Activated CD8-positive, alpha-beta T cell treated with anti-CD3 and anti-CD28 coated beads, Interleukin-2, amount 10 ng/mL, durations not matched to agents 7 days and 5 days (primary cell): ENCODE results near the gene SAMD4B. TPM values are rescaled to one million over a fixed set of nuclear protein-coding genes. Genes with fewer than 3 reads are reported as not detected.

Experiments used
- ATAC-seq: fragments of 150-1000 bp; cut with Tn5 transposase; one replicate; pipeline ENCODE4 v1.10.0; 2021; ENCODE audit warnings: moderate library complexity
- CTCF ChIA-PET: fragments of 350-600 bp; sonication (Branson Sonifier 250); formaldehyde crosslinking; loops from one replicate; lab custom pipeline; 2021; ENCODE audit warnings: antibody characterized with exemption; lab: Charles Lee
- POLR2A ChIA-PET: fragments of 350-600 bp; sonication (Branson Sonifier 250); formaldehyde crosslinking; loops from one replicate; lab custom pipeline; 2021; ENCODE audit warnings: antibody characterized with exemption; lab: Charles Lee
- DNase-seq: peaks from one replicate; pipeline ENCODE4 v3.0.0-alpha.2; 2020
- H3K27ac Mint-ChIP-seq: one replicate; pipeline ENCODE4 v1.8.0; 2021; ENCODE audit warnings: mild to moderate bottlenecking, mixed read lengths
- H3K27me3 Mint-ChIP-seq: one replicate; pipeline ENCODE4 v1.8.0; 2021; ENCODE audit warnings: low read depth, mixed read lengths
- H3K36me3 Mint-ChIP-seq: one replicate; pipeline ENCODE4 v1.8.0; 2021; ENCODE audit warnings: low read depth, mixed read lengths
- H3K4me1 Mint-ChIP-seq: one replicate; pipeline ENCODE4 v1.8.0; 2021; ENCODE audit warnings: low read depth, mixed read lengths
- H3K4me3 Mint-ChIP-seq: one replicate; pipeline ENCODE4 v1.8.0; 2021; ENCODE audit warnings: mild to moderate bottlenecking, mixed read lengths
- H3K9me3 Mint-ChIP-seq: one replicate; pipeline ENCODE4 v1.8.0; 2022; ENCODE audit warnings: mixed read lengths; ENCODE audit not compliant: insufficient read depth
- total RNA-seq, 2 experiments: library from RNA; stranded (reverse); gene quantifications; one replicate each; pipeline ENCODE4 v1.2.3, GENCODE V29; 2021

SAMD4B gene
- total RNA-seq, 2 experiments from 2014 or later = 43.7 to 44.5 TPM

DNA sequence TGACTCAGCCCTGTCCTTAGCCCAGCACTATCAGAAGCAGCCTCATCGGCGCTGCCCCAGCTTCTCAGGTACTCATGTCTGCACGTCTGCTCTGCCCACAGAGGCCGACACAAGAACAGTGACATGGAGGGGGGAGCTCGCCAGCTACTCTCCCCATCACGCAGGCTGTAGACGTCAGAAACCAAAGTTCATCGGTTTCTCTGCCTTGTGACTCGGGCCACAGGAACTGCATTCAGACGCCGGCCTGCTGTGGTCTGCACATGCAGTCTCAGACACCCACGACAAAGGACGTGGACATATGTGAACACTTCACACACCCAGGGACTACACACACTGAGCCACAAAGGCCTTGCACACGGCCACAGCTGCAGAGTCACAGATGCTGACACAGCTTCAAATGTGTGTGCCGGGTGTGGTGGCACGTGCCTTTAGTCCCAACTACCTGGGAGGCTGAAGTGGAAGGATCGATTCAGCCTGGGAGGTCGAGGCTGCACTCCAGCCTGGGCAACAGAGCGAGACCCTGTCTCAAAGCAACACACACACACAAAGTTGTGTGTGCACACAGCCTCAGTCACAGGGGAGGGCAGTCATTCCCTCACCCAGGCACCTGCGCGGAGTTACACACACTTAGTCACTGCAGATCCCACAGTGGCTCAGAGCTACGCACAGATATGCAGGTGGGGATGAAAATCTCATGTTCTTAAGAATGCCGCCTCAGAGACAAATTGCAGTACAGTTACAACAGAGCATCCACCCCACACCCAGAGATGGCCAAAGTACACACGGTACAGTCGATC is 59.5 kb downstream of the SAMD4B start:
- no peaks in the 10 kb centered on the region for H3K9me3 Mint-ChIP-seq
- H3K4me3 Mint-ChIP-seq = peak overlapping the region; percentile 75
- peak overlapping the region; percentile 90 for H3K27ac Mint-ChIP-seq

GRCh38 chr19:39402346-39403300 is 60.4 kb downstream of the SAMD4B start:
- peaks cover 82% of the 10 kb centered on the region for H3K4me1 Mint-ChIP-seq
- ATAC-seq = peak; percentile 4
- H3K4me3 Mint-ChIP-seq = peak overlapping the region; percentile 75
- peak; percentile 91 for DNase-seq
- ChIA-PET CTCF (interaction anchor here (1.5 to 3.9 kb wide), 3 partner anchors 9 to 350 kb away, joined by 3 to 64 read pairs (median 8); partner anchors contain the start of genes MED29, PAF1 and PLEKHG2), POLR2A (interaction anchor here (0.9 to 6.4 kb wide), 10 partner anchors 9 to 105 kb away, joined by 3 to 93 read pairs (median 11); partner anchors contain the start of genes GMFG, MED29, PAF1 and PLEKHG2)
- H3K27ac Mint-ChIP-seq = peak overlapping the region; percentile 90
- peaks cover 18% of the 10 kb centered on the region for H3K36me3 Mint-ChIP-seq
- no peaks in the 10 kb centered on the region for H3K27me3 Mint-ChIP-seq
- H3K9me3 Mint-ChIP-seq = no peaks in the 10 kb centered on the region

More for the DNA sequence above, 59.5 kb downstream of the SAMD4B start:
- POLR2A ChIA-PET = interaction anchor here (1.0 to 6.4 kb wide), 7 partner anchors 10 to 104 kb away, joined by 3 to 93 read pairs (median 11); partner anchors contain the start of genes GMFG, MED29, PAF1 and PLEKHG2
- DNase-seq = peak; percentile 89
- peak; percentile 57 for ATAC-seq
- Mint-ChIP-seq H3K36me3 (peaks cover 12% of the 10 kb centered on the region), H3K27me3 (no peaks in the 10 kb centered on the region), H3K4me1 (peaks cover 90% of the 10 kb centered on the region)
- CTCF ChIA-PET = interaction anchor here (0.7 to 3.9 kb wide), 7 partner anchors 10 to 349 kb away, joined by 3 to 64 read pairs (median 3); partner anchors contain the start of genes MED29, PAF1, PLEKHG2 and RPS16

- ATAC-seq (peak; percentile 28), DNase-seq (peak; percentile 93)
- H3K36me3 Mint-ChIP-seq = peaks cover 28% of the 10 kb centered on the region
- ChIA-PET CTCF (interaction anchor here (1.2 to 3.9 kb wide), 2 partner anchors 8 kb away, joined by 6 to 64 read pairs; partner anchors contain the start of gene PLEKHG2), POLR2A (interaction anchor here (0.6 to 4.0 kb wide), 9 partner anchors 8 to 106 kb away, joined by 3 to 32 read pairs (median 4); partner anchors contain the start of genes GMFG, MED29, PAF1 and PLEKHG2)
- H3K4me1 Mint-ChIP-seq = peaks cover 72% of the 10 kb centered on the region
- peak overlapping the region; percentile 75 for H3K4me3 Mint-ChIP-seq
- H3K27ac Mint-ChIP-seq = peak overlapping the region; percentile 90
- no peaks in the 10 kb centered on the region for H3K9me3 Mint-ChIP-seq
- H3K27me3 Mint-ChIP-seq = no peaks in the 10 kb centered on the region
Measured at GRCh38 chr19:39403331-39404312, 61.4 kb downstream of the SAMD4B start.

DNA sequence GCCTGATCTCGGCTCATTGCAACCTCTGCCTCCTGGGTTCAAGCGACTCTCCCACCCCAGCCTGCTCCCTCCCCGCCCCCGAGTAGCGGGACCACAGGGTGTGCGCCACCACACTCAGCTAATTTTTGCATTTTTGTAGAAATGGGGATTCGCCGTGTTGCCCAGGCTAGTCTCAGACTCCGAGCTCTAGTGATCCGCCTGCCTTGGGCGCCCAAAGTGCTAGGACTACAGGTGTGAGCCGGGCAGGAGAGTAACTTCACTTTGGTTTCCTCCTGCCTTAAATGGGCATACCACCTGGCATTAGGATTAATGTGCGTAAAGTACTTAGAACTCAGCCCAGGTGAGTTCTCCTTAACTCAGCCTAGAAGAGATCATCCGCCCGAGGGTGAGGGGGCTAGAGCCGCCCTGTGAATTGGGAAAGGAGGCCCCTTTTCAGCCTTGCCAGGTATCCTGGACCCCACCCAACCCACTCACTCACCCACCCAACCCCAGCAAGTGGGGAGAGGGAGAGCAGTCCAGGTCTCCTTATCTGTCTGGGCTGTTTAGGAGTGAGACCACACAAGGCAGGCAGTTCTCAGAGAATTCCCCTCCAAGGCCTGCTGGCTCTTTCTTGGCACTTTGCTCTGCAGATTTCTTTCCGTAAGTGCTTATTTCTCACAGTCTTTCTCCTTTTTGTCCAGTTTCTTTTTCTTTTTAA is 63.2 kb downstream of the SAMD4B start:
- CTCF ChIA-PET = interaction anchor here (4.6 kb wide), 1 partner anchor 8 kb away, joined by 50 read pairs; no protein-coding TSS in a partner anchor
- Mint-ChIP-seq H3K9me3 (no peaks in the 10 kb centered on the region), H3K27me3 (no peaks in the 10 kb centered on the region), H3K27ac (no peak overlapping the region), H3K4me3 (peak overlapping the region; percentile 25), H3K4me1 (peaks cover 59% of the 10 kb centered on the region), H3K36me3 (peaks cover 25% of the 10 kb centered on the region)
- POLR2A ChIA-PET = interaction anchor here (0.5 to 4.0 kb wide), 3 partner anchors 29 to 541 kb away, joined by 3 to 32 read pairs (median 3); partner anchors contain the start of genes RPS16 and SAMD4B
- no peak for DNase-seq
- ATAC-seq = no peak

DNA sequence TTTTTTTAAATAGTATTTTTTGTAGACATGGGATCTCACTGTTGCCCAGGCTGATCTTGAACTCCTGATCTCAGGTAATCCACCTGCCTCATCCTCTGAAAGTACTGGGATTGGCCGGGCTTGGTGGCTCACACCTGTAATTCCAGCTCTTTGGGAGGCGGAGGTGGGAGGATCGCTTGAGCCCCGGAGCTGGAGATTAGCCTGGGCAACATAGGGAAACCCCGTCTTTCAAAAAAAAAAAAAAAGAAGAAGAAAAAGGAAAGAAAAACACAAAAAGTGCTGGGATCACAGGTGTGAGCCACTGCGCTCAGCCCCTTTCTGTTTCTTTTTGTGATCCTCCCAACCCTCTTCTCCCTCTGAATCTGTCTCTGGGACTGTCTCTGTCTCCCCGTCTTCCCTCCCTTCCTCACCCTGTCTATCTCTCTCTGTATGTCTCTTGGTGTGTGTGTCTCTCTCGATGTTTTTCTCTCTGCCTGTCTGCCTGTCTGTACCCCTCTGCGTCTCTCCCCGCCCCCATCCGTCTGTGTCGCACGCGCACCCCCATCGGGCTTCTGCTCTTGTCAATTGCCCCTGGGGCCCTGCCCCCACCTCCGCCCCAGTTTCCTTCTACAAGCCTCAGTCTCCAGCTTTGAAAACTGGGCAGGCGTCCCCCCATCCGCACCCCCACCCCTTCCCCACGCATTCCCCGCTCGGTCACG is 63.9 kb downstream of the SAMD4B start:
- Mint-ChIP-seq H3K27me3 (no peaks in the 10 kb centered on the region), H3K4me1 (peaks cover 60% of the 10 kb centered on the region), H3K27ac (peak overlapping the region; percentile 84), H3K36me3 (peaks cover 30% of the 10 kb centered on the region), H3K4me3 (peak overlapping the region; percentile 74), H3K9me3 (no peaks in the 10 kb centered on the region)
- DNase-seq (peak; percentile 92), ATAC-seq (peak; percentile 4)
- CTCF ChIA-PET = interaction anchor here (0.5 to 4.6 kb wide), 4 partner anchors 9 to 145 kb away, joined by 3 to 50 read pairs (median 4); partner anchors contain the start of genes MED29 and PAF1
- POLR2A ChIA-PET = interaction anchor here (1.1 to 4.1 kb wide), 7 partner anchors 8 to 133 kb away, joined by 3 to 100 read pairs (median 6); partner anchors contain the start of genes EID2, GMFG, MED29 and PAF1

DNA sequence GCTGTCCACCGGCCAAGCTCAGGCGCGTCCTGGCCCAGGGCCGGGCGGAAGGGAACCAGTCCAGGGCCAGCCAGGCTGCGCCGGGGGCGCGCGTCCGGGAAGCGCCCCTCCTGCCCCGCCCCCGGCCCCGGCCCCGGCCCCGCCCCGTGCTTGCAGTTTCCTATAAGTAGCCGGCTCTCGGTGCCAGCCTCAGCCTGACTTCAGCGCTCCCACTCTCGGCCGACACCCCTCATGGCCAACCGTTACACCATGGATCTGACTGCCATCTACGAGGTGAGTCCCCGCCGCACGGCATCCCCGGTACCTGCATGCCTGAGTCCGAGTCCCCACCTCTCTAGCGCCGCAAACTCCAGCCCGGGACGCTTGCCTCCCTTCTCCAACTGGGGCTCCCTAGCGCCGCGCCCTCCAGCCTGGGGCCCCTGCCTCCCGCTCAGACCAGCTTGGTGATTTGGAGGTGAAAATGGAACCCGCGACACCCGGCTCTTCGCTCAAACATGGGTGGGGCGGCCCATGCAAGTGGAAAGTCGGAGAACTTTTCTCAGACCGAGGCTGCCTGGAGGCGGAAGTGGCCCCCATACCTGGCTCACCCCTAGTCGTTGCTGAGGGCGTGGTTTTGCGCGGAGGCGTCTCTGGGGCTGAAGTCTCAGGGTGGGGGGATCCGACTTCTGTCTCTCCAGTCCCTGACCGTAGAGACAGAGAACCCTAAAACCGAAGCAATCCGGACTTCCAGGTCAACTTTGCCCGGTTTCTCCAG is 64.6 kb downstream of the SAMD4B start, which contains the start of gene ZFP36:
Gene ZFP36, plus strand, starts transcription at position 192 of the 754 bp plus-strand sequence. Its CDS starts 58 bp downstream, at position 250.
- Mint-ChIP-seq H3K36me3 (peaks cover 36% of the 10 kb centered on the region), H3K4me3 (peak within 1 kb of the TSS; percentile 97), H3K27ac (peak within 1 kb of the TSS; percentile 99), H3K9me3 (no peaks in the 10 kb centered on the region), H3K4me1 (peaks cover 60% of the 10 kb centered on the region), H3K27me3 (no peaks in the 10 kb centered on the region)
- peak; percentile 90 for DNase-seq
- POLR2A ChIA-PET = interaction anchor here (1.1 to 4.1 kb wide), 9 partner anchors 8 to 132 kb away, joined by 3 to 100 read pairs (median 6); partner anchors contain the start of genes EID2, GMFG, MED29 and PAF1
- CTCF ChIA-PET = interaction anchor here (0.8 to 4.6 kb wide), 4 partner anchors 9 to 29 kb away, joined by 3 to 50 read pairs (median 4); partner anchors contain the start of genes MED29, PAF1 and RPS16
- peak; percentile 41 for ATAC-seq

- H3K36me3 Mint-ChIP-seq = peaks cover 39% of the 10 kb centered on the region
- ATAC-seq = no peak
- H3K27me3 Mint-ChIP-seq = no peaks in the 10 kb centered on the region
- CTCF ChIA-PET = interaction anchor here (1.3 to 4.6 kb wide), 3 partner anchors 10 to 28 kb away, joined by 4 to 50 read pairs (median 5); partner anchors contain the start of genes MED29, PAF1 and RPS16
- DNase-seq = no peak
- POLR2A ChIA-PET = interaction anchor here (0.9 to 4.1 kb wide), 7 partner anchors 9 to 132 kb away, joined by 3 to 100 read pairs (median 7); partner anchors contain the start of genes EID2, MED29, PAF1 and RPS16
- peak overlapping the region; percentile 99 for H3K27ac Mint-ChIP-seq
- H3K4me1 Mint-ChIP-seq = peaks cover 55% of the 10 kb centered on the region
- H3K9me3 Mint-ChIP-seq = no peaks in the 10 kb centered on the region
- peak overlapping the region; percentile 97 for H3K4me3 Mint-ChIP-seq
Measured at GRCh38 chr19:39407410-39407659, 65.1 kb downstream of the SAMD4B start.

DNA sequence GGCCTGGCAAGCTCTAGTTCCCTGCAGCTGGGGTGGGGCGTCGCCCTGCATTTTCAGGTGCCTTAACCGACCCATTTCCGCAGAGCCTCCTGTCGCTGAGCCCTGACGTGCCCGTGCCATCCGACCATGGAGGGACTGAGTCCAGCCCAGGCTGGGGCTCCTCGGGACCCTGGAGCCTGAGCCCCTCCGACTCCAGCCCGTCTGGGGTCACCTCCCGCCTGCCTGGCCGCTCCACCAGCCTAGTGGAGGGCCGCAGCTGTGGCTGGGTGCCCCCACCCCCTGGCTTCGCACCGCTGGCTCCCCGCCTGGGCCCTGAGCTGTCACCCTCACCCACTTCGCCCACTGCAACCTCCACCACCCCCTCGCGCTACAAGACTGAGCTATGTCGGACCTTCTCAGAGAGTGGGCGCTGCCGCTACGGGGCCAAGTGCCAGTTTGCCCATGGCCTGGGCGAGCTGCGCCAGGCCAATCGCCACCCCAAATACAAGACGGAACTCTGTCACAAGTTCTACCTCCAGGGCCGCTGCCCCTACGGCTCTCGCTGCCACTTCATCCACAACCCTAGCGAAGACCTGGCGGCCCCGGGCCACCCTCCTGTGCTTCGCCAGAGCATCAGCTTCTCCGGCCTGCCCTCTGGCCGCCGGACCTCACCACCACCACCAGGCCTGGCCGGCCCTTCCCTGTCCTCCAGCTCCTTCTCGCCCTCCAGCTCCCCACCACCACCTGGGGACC is 65.6 kb downstream of the SAMD4B start:
- peak overlapping the region; percentile 99 for H3K27ac Mint-ChIP-seq
- ChIA-PET CTCF (interaction anchor here (0.7 to 4.6 kb wide), 4 partner anchors 10 to 195 kb away, joined by 3 to 50 read pairs (median 4); partner anchors contain the start of genes MED29, PAF1 and RPS16), POLR2A (interaction anchor here (0.9 to 4.1 kb wide), 10 partner anchors 9 to 131 kb away, joined by 3 to 100 read pairs (median 6); partner anchors contain the start of genes EID2, MED29, PAF1 and RPS16)
- ATAC-seq (peak; percentile 3), DNase-seq (peak; percentile 90)
- peaks cover 50% of the 10 kb centered on the region for H3K4me1 Mint-ChIP-seq
- H3K4me3 Mint-ChIP-seq = peak overlapping the region; percentile 97
- no peaks in the 10 kb centered on the region for H3K9me3 Mint-ChIP-seq
- no peaks in the 10 kb centered on the region for H3K27me3 Mint-ChIP-seq
- H3K36me3 Mint-ChIP-seq = peaks cover 39% of the 10 kb centered on the region
